Stimulated activated CD8-positive, alpha-beta memory T cell treated with anti-CD3 and anti-CD28 coated beads, Interleukin-12 subunit alpha, Interleukin-12 subunit beta, amount 100 ng/mL, for 24 hours (primary cell): Measurements from ENCODE around the gene ZNFX1.

Source experiments
- DNase-seq: peaks from one replicate; pipeline ENCODE4 v3.0.0-alpha.2; 2020; ENCODE audit errors: extremely low read depth

ZNFX1 gene

GRCh38 chr20:49292010-49292409, 14.2 kb upstream of the ZNFX1 start:
- DNase-seq = no peak

DNA sequence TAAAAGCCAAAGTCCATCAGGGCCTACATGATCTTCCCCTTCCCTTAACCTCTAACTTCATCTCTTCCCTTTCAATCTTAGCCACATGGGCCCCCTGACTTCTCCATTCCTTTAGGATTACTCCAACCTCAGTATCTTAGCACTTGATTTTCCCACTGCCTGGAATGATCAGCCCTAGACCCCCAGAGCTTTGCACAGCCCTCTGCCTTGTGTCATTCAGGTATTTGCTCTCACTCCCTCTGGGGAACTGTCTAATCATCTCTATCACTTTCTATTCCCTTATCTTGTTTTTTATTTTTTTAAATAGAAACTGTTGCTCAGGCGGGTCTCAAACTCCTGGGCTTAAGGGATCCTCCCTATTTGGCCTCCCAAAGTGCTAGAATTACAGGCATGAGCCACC, 13.3 kb upstream of the ZNFX1 start:
- DNase-seq = no peak

DNA sequence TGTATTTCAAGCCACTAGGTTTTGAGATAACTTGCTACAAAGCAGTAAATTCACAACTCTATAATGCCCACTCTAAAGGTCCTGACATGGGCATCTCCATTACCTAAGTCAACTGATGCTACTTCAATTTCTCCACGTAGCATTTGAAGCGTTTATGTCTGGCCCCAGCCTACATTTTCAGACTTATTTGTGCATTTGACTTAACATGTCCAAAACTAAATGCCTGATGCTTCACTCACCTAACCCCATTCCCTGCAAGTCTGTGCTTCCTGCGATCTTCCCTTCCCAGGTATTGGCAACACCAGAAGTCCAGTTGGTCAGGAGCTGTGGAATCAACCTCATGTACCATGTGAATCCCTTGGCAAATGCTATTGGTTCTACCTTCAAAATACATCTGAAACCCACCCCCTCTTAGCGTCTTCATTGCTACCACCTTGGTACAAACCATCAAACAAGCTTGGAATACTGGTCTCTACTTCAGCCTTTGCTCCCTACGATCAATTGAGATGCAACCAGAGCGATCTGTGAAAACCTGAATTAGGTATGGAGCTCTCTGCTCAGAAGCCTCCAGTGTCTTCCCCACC, 12.8 kb upstream of the ZNFX1 start:
- no peak for DNase-seq

DNA sequence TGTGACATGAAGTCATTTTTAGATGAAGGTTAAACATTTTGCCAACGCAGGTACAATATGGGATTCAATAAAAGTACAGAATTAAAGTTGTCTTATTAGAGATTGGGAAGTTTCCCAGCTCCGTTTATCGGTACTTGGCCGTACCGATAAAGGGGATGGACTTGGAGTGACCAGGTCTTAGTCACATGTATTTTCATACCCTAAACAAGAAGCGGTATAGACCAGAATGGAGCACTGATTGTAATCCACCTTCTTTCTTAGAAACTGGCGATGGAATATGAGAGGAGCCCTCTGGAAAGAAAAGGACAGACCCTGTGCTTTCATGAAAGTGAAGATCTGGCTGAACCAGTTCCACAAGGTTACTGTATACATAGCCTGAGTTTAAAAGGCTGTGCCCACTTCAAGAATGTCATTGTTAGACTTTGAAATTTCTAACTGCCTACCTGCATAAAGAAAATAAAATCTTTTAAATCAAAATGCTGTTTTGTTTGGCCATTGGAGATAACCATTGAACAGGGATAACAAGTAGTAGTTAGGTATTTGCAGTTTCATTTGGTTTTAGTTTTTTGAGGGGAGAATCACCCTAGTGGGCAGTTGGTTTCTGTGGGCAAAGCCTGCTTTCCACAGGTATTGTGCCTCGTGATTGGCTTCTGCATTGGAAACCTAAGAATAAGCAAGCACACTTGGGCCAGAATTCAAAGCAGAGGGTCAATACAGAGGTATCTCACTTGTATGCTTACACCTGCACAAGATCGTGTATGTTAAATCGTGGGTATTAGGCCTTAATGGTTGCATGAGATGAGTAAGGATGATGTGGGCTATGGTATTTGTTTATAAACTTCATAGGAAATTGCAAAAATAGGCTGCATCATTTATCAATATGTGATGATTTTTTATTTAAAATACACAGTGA, 11.2 kb upstream of the ZNFX1 start:
- DNase-seq = no peak

DNA sequence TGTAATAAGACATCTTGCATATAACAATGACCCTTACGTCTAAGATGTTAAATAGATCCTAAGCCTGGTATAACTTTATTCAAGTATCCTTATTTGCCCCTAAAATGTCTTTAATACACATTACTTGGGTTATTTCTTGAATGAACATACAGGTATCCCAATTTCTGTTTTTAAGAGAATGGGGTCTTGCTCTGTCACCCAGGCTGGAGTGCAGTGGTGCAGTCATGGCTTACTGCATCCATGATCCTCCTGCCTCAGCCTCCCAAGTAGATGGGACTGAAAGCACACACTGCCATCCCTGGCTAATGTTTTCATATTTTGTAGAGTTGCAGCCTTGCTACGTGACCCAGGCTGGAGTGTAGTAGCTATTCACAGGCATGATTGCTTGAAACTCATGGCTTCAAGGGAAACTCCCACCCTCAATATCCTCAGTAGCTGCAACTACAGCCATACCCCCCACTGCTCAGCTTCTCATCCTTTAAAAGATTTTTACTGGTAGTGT, 10.4 kb upstream of the ZNFX1 start:
- DNase-seq = no peak

GRCh38 chr20:49287555-49288249, 9.8 kb upstream of the ZNFX1 start:
- no peak for DNase-seq

GRCh38 chr20:49286689-49287551, 9.1 kb upstream of the ZNFX1 start:
- no peak for DNase-seq

DNA sequence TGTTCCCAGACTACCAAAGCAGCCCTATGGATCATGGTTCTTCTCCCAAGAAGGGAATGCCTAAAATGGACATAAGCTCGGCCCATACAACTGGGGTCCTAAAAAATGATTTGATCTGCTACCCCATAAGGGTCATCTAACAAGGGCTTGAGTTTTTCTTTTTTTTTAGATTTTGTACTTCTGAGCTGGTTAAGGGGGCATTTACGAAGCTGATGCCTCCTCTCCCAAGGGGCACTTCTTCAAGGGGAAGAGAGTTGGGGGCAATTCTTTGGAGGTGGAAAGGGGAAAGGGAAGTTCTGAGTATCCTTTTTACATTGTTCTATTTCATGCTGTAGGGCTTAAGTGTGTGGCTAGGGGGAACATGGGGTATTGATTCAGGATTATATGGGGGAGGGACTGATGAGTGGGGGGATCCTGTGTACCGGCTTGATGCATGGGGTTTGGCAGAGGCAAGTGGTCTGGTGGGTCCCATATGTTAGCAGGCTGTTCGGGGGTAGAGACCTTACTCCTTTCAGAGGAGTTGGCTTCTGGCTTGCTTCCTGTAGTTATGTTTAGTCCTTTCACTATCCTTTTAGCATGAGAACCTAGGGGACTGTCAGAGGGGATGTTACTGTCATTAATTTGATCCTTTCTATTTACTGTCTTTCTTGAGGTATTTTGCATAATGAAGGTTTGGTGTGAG, 8.1 kb upstream of the ZNFX1 start:
- no peak for DNase-seq

GRCh38 chr20:49285233-49285668, 7.4 kb upstream of the ZNFX1 start:
- no peak for DNase-seq

DNA sequence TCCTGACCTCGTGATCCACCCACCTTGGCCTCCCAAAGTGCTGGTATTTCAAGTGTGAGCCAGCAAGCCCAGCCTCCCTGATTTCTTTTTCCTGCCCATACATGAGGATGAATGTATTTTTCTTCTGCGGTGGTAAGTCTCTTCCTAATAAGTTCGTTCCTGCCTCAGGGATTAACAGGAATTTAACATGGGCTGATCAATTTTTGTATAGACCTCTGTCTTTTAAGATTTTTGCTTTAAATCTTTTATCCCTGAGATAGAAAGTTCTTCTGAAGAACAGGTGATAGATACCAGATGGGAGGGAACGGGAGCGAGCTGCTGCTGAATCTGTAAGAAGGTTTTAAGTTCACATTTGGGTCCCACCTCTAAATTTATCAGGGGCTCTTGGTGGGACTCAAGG, 7.0 kb upstream of the ZNFX1 start:
- DNase-seq = no peak

DNA sequence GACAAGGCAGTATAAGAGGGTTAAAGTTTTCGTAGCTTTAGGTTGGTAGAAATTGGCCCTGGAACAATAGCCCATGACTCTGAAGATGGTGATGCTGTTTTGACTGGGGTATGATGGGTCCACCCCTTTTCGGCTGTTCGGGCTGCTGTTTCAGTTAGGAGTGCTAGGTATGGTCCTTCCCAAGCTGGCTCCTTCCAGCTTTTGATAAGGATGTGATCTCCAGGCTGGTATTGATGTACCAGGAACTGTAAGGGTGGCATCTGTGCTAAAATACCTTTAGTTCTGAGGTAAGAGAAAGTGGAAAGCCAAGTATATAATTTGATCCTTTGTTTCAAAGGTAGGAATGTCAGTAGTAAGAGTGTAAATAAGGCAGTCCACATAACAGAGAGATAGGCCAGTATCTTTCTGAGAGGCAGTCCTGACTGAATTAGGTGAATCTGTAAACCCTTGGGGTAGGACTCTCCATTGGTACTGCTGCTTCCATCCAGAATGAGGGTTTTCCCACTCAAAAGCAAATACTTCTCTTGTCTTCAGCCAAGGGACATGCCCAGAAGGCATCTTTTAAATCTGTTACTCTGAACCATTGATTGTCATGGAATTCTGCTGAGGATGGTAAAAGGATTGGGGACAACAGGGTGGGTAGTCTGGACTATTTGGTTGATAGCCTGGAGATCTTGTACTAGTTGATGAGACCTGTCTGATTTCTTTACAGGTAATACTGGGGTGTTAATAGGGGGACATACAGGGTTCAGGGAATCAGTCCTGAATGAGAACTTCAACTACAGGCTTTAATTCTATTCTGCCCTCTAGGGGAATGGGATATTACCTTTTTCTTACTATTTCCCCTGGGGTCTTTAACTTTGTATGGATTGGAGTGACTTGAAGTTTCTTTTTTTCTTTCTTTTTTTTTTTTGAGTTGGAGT, 6.1 kb upstream of the ZNFX1 start:
- DNase-seq = no peak

DNA sequence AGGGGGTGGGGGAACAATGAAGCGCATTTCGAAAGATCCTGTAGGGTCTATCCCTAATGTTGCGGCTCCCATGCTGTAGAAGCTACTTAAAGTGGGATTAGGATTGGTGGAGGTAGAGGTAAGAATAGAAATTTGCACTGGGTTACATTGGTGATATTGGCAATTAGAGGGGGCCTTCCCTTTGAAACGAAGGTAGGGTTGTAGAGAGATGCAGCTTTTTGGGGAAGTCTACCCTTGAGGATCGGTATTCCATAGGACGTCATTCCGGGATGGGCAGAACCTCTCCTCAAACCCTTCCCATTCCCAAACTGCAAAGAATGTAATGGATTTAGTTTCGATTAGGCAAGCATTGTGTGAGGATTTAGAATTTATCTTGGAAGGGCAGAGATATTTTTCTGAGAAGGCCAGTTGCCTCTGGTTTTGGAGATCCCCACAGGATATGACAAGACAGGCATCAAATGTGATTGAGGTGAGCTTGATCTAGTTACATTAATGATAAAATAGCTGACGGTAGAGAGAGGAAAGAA, 5.4 kb upstream of the ZNFX1 start:
- DNase-seq = no peak

- no peak for DNase-seq
These were observed 4.8 kb upstream of the ZNFX1 start for GRCh38 chr20:49282584-49283171.

DNA sequence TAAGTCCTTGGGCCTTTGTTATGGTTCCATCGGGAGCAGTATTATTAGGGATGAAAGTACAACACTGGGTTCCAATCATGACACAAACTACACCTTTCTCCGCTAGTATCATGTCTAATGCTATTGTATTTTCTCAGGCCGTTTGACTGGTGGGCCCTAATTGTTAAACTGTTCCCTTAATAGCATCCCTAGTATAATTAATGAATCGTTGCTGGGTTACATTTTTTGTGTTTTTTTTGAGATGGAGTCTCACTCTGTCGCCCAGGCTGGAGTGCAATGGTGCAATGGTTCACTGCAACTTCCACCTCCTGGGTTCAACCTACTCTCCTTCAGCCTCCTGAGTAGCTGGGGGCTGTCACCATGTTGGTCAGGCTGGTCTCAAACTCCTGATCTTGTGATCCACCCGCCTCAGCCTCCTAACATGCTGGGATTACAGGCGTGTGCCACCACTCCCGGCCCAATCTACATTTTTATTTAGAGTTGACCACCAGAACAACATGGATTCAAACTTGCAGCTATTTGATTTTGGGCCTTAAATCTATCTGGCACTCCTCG, 4.1 kb upstream of the ZNFX1 start:
- DNase-seq = no peak

GRCh38 chr20:49281059-49281912, 3.4 kb upstream of the ZNFX1 start:
- DNase-seq = no peak

GRCh38 chr20:49280463-49281058, 2.7 kb upstream of the ZNFX1 start:
- DNase-seq = no peak

GRCh38 chr20:49279677-49280462, 2.0 kb upstream of the ZNFX1 start:
- DNase-seq = no peak
